Measurements from ENCODE around the gene ENKD1. TPM values are rescaled to one million over a fixed set of nuclear protein-coding genes. Genes with fewer than 3 reads are reported as not detected.

Gene ENKD1
- total and polyA plus RNA-seq, 10 of the 15 experiments (the other 5 are each of a cell fraction or from before 2014, with no cell fraction given): 0.19 to 8.1 (median 2.8) TPM

- no peak for TF ChIP-seq MYB (IDR thresholded peaks at IDR 0.05; ENCODE audit: borderline replicate concordance, low read depth, low read length)
- TF ChIP-seq, protein P1, sequence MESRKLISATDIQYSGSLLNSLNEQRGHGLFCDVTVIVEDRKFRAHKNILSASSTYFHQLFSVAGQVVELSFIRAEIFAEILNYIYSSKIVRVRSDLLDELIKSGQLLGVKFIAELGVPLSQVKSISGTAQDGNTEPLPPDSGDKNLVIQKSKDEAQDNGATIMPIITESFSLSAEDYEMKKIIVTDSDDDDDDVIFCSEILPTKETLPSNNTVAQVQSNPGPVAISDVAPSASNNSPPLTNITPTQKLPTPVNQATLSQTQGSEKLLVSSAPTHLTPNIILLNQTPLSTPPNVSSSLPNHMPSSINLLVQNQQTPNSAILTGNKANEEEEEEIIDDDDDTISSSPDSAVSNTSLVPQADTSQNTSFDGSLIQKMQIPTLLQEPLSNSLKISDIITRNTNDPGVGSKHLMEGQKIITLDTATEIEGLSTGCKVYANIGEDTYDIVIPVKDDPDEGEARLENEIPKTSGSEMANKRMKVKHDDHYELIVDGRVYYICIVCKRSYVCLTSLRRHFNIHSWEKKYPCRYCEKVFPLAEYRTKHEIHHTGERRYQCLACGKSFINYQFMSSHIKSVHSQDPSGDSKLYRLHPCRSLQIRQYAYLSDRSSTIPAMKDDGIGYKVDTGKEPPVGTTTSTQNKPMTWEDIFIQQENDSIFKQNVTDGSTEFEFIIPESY (IDR thresholded peaks at IDR 0.05): no peak
- no peak for TF ChIP-seq FOS (IDR thresholded peaks at IDR 0.05; ENCODE audit: borderline replicate concordance, extremely low read depth, insufficient read length)
- TF ChIP-seq HDAC2 (IDR thresholded peaks at IDR 0.05): no peak
- no peak for TF ChIP-seq TCF3 (IDR thresholded peaks at IDR 0.05; ENCODE audit: borderline replicate concordance, insufficient read depth, low read depth, low read length)
- TF ChIP-seq NRF1 (conservative IDR thresholded peaks at IDR 0.05; ENCODE audit: low read depth, low read length): no peak
- TF ChIP-seq, protein P2, sequence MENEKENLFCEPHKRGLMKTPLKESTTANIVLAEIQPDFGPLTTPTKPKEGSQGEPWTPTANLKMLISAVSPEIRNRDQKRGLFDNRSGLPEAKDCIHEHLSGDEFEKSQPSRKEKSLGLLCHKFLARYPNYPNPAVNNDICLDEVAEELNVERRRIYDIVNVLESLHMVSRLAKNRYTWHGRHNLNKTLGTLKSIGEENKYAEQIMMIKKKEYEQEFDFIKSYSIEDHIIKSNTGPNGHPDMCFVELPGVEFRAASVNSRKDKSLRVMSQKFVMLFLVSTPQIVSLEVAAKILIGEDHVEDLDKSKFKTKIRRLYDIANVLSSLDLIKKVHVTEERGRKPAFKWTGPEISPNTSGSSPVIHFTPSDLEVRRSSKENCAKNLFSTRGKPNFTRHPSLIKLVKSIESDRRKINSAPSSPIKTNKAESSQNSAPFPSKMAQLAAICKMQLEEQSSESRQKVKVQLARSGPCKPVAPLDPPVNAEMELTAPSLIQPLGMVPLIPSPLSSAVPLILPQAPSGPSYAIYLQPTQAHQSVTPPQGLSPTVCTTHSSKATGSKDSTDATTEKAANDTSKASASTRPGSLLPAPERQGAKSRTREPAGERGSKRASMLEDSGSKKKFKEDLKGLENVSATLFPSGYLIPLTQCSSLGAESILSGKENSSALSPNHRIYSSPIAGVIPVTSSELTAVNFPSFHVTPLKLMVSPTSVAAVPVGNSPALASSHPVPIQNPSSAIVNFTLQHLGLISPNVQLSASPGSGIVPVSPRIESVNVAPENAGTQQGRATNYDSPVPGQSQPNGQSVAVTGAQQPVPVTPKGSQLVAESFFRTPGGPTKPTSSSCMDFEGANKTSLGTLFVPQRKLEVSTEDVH (IDR thresholded peaks at IDR 0.05; ENCODE audit: low read depth, partially characterized antibody): no peak
- TF ChIP-seq KLF5 (IDR thresholded peaks at IDR 0.05; ENCODE audit: partially characterized antibody): no peak
- TF ChIP-seq JUNB (IDR thresholded peaks at IDR 0.05): no peak
- TF ChIP-seq, protein P3, sequence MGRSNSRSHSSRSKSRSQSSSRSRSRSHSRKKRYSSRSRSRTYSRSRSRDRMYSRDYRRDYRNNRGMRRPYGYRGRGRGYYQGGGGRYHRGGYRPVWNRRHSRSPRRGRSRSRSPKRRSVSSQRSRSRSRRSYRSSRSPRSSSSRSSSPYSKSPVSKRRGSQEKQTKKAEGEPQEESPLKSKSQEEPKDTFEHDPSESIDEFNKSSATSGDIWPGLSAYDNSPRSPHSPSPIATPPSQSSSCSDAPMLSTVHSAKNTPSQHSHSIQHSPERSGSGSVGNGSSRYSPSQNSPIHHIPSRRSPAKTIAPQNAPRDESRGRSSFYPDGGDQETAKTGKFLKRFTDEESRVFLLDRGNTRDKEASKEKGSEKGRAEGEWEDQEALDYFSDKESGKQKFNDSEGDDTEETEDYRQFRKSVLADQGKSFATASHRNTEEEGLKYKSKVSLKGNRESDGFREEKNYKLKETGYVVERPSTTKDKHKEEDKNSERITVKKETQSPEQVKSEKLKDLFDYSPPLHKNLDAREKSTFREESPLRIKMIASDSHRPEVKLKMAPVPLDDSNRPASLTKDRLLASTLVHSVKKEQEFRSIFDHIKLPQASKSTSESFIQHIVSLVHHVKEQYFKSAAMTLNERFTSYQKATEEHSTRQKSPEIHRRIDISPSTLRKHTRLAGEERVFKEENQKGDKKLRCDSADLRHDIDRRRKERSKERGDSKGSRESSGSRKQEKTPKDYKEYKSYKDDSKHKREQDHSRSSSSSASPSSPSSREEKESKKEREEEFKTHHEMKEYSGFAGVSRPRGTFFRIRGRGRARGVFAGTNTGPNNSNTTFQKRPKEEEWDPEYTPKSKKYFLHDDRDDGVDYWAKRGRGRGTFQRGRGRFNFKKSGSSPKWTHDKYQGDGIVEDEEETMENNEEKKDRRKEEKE (IDR thresholded peaks at IDR 0.05): no peak
- TF ChIP-seq USF1 (IDR thresholded peaks at IDR 0.05; ENCODE audit: borderline replicate concordance, extremely low read length, insufficient read depth, low read depth, low read length): no peak
- TF ChIP-seq ATF7 (IDR thresholded peaks at IDR 0.05; ENCODE audit: low read depth): no peak
Observed at GRCh38 chr16:67677712-67678111, 11.2 kb upstream of the ENKD1 start (continued).

Measured in GM12878 (cell line).